HEK293 (cell line): ENCODE data around the gene TGFB1I1.

Experiments
- CTCF ChIA-PET: fragments of 350-600 bp; formaldehyde crosslinking; extraction: SDS; loops from one replicate; lab custom pipeline; 2021; ENCODE audit warnings: antibody characterized with exemption; lab: Yijun Ruan, JAX
- POLR2A ChIA-PET: fragments of 300-600 bp; formaldehyde crosslinking; extraction: SDS; loops from one replicate; lab custom pipeline; 2020; ENCODE audit warnings: antibody characterized with exemption, inconsistent platforms; lab: Yijun Ruan, JAX
- H3K27ac ChIP-seq: fragments of 200-500 bp; sonication (Bioruptor generic); 2 replicates; pipeline ENCODE4 v1.5.1; 2014; ENCODE audit warnings: low read depth, low read length, control low read depth, inconsistent platforms; ENCODE audit errors: extremely low read depth
- H3K36me3 ChIP-seq, 2 experiments: fragments of 200-500 bp in 1 of 2; sonication (Bioruptor generic) in 1 of 2; 1 replicate in 1 of 2; 2 replicates in 1 of 2; pipeline ENCODE4 v1.5.1; 2014 to 2017; ENCODE audit warnings: inconsistent platforms in 2 of 2, low read length in 2 of 2; ENCODE audit not compliant: control insufficient read depth in 2 of 2, insufficient read depth in 1 of 2
- H3K4me1 ChIP-seq: fragments of 200-500 bp; sonication (Bioruptor generic); 2 replicates; pipeline ENCODE4 v1.5.1; 2014; ENCODE audit warnings: mild to moderate bottlenecking, low read length, inconsistent platforms; ENCODE audit not compliant: control insufficient read depth, insufficient read depth
- H3K4me3 ChIP-seq: 2 replicates; pipeline ENCODE4 v1.5.1; 2011; ENCODE audit warnings: low read depth, mild to moderate bottlenecking, control low read depth, low read length, moderate library complexity
- H3K9me3 ChIP-seq: fragments of 200-500 bp; sonication (Bioruptor generic); 2 replicates; pipeline ENCODE4 v1.5.1; 2014; ENCODE audit warnings: low read depth, low read length, inconsistent platforms; ENCODE audit not compliant: control insufficient read depth, insufficient read depth
- GFI1B ChIP-seq: fragments of 450-650 bp; formaldehyde crosslinking; IDR thresholded peaks from 2 replicates; pipeline ENCODE4 v1.5.1; 2016; ENCODE audit warnings: missing biosample characterization, missing genetic modification characterization
- SCRT2 ChIP-seq: fragments of 450-650 bp; formaldehyde crosslinking; IDR thresholded peaks from 2 replicates; pipeline ENCODE4 v1.5.1; 2016; ENCODE audit warnings: missing biosample characterization, missing genetic modification characterization
- SETDB1 ChIP-seq: IDR thresholded peaks from one replicate; pipeline ENCODE4 v1.6.1; 2017; ENCODE audit warnings: mild to moderate bottlenecking, low read length, moderate library complexity, mixed read lengths; ENCODE audit not compliant: insufficient read length
- SP3 ChIP-seq: fragments of 450-650 bp; formaldehyde crosslinking; IDR thresholded peaks from 2 replicates; pipeline ENCODE4 v1.5.1; 2016; ENCODE audit warnings: missing biosample characterization, missing genetic modification characterization
- SP7 ChIP-seq: fragments of 450-650 bp; formaldehyde crosslinking; IDR thresholded peaks from 2 replicates; pipeline ENCODE4 v1.5.1; 2016; ENCODE audit warnings: missing biosample characterization, missing genetic modification characterization
- ZBTB1 ChIP-seq: fragments of 450-650 bp; formaldehyde crosslinking; IDR thresholded peaks from 2 replicates; pipeline ENCODE4 v1.5.1; 2016; ENCODE audit warnings: missing biosample characterization, missing genetic modification characterization
- ZBTB21 ChIP-seq: fragments of 450-650 bp; formaldehyde crosslinking; IDR thresholded peaks from 2 replicates; pipeline ENCODE4 v1.5.1; 2017; ENCODE audit warnings: missing biosample characterization, missing genetic modification characterization
- ZFP37 ChIP-seq: fragments of 450-650 bp; formaldehyde crosslinking; IDR thresholded peaks from 2 replicates; pipeline ENCODE4 v1.5.1; 2016; ENCODE audit warnings: missing biosample characterization, missing genetic modification characterization
- ZNF157 ChIP-seq: fragments of 450-650 bp; formaldehyde crosslinking; IDR thresholded peaks from 2 replicates; pipeline ENCODE4 v1.5.1; 2016; ENCODE audit warnings: missing biosample characterization, missing genetic modification characterization
- ZNF19 ChIP-seq: fragments of 450-650 bp; formaldehyde crosslinking; IDR thresholded peaks from 2 replicates; pipeline ENCODE4; 2016; ENCODE audit warnings: missing biosample characterization, missing genetic modification characterization, low read depth
- ZNF2 ChIP-seq: fragments of 450-650 bp; formaldehyde crosslinking; IDR thresholded peaks from 2 replicates; pipeline ENCODE4 v1.5.1; 2016; ENCODE audit warnings: missing biosample characterization, missing genetic modification characterization
- ZNF202 ChIP-seq: fragments of 450-650 bp; formaldehyde crosslinking; IDR thresholded peaks from 2 replicates; pipeline ENCODE4 v1.5.1; 2016; ENCODE audit warnings: missing biosample characterization, missing genetic modification characterization, borderline replicate concordance
- ZNF341 ChIP-seq: fragments of 450-650 bp; formaldehyde crosslinking; IDR thresholded peaks from 2 replicates; pipeline ENCODE4; 2016; ENCODE audit warnings: low read depth, missing biosample characterization, missing genetic modification characterization
- ZNF501 ChIP-seq: fragments of 450-650 bp; formaldehyde crosslinking; IDR thresholded peaks from 2 replicates; pipeline ENCODE4 v1.5.1; 2016; ENCODE audit warnings: missing biosample characterization, missing genetic modification characterization
- ZNF701 ChIP-seq: fragments of 450-650 bp; formaldehyde crosslinking; IDR thresholded peaks from 2 replicates; pipeline ENCODE4 v1.5.1; 2016; ENCODE audit warnings: missing biosample characterization, missing genetic modification characterization
- ZNF837 ChIP-seq: fragments of 450-650 bp; formaldehyde crosslinking; IDR thresholded peaks from 2 replicates; pipeline ENCODE4 v1.5.1; 2016; ENCODE audit warnings: missing biosample characterization, missing genetic modification characterization
- ZNF843 ChIP-seq: fragments of 450-650 bp; formaldehyde crosslinking; IDR thresholded peaks from 2 replicates; pipeline ENCODE4 v1.5.1; 2016; ENCODE audit warnings: missing biosample characterization, missing genetic modification characterization
- ZSCAN23 ChIP-seq: fragments of 450-650 bp; formaldehyde crosslinking; IDR thresholded peaks from 2 replicates; pipeline ENCODE4 v1.5.1; 2016; ENCODE audit warnings: missing biosample characterization, missing genetic modification characterization
- ZXDB ChIP-seq: fragments of 450-650 bp; formaldehyde crosslinking; IDR thresholded peaks from 2 replicates; pipeline ENCODE4 v1.5.1; 2016; ENCODE audit warnings: missing biosample characterization, missing genetic modification characterization
- TF ChIP-seq, protein P1 (sequence below): fragments of 450-650 bp; formaldehyde crosslinking; IDR thresholded peaks from 2 replicates; pipeline ENCODE4 v1.5.1; 2016; ENCODE audit warnings: missing biosample characterization, missing genetic modification characterization, low read depth
- TF ChIP-seq, protein P2 (sequence below): fragments of 450-650 bp; formaldehyde crosslinking; IDR thresholded peaks from 2 replicates; pipeline ENCODE4 v1.5.1; 2016; ENCODE audit warnings: missing biosample characterization, missing genetic modification characterization
- TF ChIP-seq, protein P3 (sequence below): fragments of 450-650 bp; formaldehyde crosslinking; IDR thresholded peaks from 2 replicates; pipeline ENCODE4 v1.5.1; 2016; ENCODE audit warnings: missing biosample characterization, missing genetic modification characterization
- TF ChIP-seq, protein P4 (sequence below): fragments of 450-650 bp; formaldehyde crosslinking; IDR thresholded peaks from 2 replicates; pipeline ENCODE4 v1.5.1; 2016; ENCODE audit warnings: missing biosample characterization, missing genetic modification characterization
- TF ChIP-seq, protein P5 (sequence below): fragments of 450-650 bp; formaldehyde crosslinking; IDR thresholded peaks from 2 replicates; pipeline ENCODE4 v1.5.1; 2016; ENCODE audit warnings: missing biosample characterization, missing genetic modification characterization
- TF ChIP-seq, protein P6 (sequence below): fragments of 450-650 bp; IDR thresholded peaks from 2 replicates; pipeline ENCODE4 v1.5.1; 2018; ENCODE audit warnings: missing biosample characterization, mild to moderate bottlenecking, missing genetic modification characterization

Gene TGFB1I1

DNA sequence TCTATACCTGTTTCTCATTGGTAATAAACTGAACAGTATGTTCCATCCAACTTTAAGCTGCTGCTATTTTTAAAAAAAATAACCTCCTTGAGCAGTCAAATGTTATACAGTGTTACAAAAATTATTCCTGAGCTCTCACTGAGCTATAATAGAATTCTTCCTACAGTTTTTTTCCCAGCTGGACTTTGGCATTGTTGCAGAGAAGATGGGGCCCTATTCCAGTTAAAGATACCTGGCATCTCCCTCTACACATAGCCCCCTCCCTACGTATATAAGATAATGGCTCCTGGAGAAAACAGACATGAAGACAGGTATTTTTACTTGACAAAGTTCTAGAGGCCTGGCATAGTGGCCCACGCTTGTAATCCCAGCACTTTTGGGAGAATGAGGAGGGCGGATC is 42.2 kb upstream of the TGFB1I1 start:
- POLR2A ChIA-PET, result no interaction called here
- TF ChIP-seq, protein P1, sequence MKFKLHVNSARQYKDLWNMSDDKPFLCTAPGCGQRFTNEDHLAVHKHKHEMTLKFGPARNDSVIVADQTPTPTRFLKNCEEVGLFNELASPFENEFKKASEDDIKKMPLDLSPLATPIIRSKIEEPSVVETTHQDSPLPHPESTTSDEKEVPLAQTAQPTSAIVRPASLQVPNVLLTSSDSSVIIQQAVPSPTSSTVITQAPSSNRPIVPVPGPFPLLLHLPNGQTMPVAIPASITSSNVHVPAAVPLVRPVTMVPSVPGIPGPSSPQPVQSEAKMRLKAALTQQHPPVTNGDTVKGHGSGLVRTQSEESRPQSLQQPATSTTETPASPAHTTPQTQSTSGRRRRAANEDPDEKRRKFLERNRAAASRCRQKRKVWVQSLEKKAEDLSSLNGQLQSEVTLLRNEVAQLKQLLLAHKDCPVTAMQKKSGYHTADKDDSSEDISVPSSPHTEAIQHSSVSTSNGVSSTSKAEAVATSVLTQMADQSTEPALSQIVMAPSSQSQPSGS (tag by site-specific recombination), result no peak
- TF ChIP-seq ZBTB21 (tag by site-specific recombination), result no peak
- no peak for TF ChIP-seq SP3
- no peak for TF ChIP-seq ZFP37 (tag by site-specific recombination)
- TF ChIP-seq SCRT2 (tag by site-specific recombination), result no peak
- TF ChIP-seq ZNF2, result no peak
- TF ChIP-seq ZNF19 (tag by site-specific recombination), result no peak
- no peak for TF ChIP-seq GFI1B (tag by site-specific recombination)
- TF ChIP-seq, protein P2, sequence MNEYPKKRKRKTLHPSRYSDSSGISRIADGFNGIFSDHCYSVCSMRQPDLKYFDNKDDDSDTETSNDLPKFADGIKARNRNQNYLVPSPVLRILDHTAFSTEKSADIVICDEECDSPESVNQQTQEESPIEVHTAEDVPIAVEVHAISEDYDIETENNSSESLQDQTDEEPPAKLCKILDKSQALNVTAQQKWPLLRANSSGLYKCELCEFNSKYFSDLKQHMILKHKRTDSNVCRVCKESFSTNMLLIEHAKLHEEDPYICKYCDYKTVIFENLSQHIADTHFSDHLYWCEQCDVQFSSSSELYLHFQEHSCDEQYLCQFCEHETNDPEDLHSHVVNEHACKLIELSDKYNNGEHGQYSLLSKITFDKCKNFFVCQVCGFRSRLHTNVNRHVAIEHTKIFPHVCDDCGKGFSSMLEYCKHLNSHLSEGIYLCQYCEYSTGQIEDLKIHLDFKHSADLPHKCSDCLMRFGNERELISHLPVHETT (tag by site-specific recombination), result no peak
- no peak for TF ChIP-seq ZNF501
- no peak for TF ChIP-seq ZNF843 (tag by site-specific recombination)
- TF ChIP-seq ZBTB1 (tag by site-specific recombination), result no peak
- TF ChIP-seq, protein P3, sequence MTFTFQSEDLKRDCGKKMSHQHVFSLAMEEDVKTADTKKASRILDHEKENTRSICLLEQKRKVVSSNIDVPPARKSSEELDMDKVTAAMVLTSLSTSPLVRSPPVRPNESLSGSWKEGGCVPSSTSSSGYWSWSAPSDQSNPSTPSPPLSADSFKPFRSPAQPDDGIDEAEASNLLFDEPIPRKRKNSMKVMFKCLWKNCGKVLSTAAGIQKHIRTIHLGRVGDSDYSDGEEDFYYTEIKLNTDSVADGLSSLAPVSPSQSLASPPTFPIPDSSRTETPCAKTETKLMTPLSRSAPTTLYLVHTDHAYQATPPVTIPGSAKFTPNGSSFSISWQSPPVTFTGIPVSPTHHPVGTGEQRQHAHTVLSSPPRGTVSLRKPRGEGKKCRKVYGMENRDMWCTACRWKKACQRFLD (tag by site-specific recombination), result no peak
- TF ChIP-seq ZNF701 (tag by site-specific recombination), result no peak
- no peak for TF ChIP-seq ZNF157 (tag by site-specific recombination)
- no peak for TF ChIP-seq SP7 (tag by site-specific recombination)
- TF ChIP-seq, all 188 proteins: peak for 0
- Histone ChIP-seq H3K4me3 (no peak overlapping the region), H3K4me1 (no peaks in the 10 kb centered on the region), H3K9me3 (no peaks in the 10 kb centered on the region), H3K27ac (no peak overlapping the region), H3K36me3 (no peaks in the 10 kb centered on the region)
- CTCF ChIA-PET, result interaction anchor here (1.1 kb wide), 1 partner anchor 13 kb away, joined by 6 read pairs; the partner anchor contains the start of gene ZNF843

DNA sequence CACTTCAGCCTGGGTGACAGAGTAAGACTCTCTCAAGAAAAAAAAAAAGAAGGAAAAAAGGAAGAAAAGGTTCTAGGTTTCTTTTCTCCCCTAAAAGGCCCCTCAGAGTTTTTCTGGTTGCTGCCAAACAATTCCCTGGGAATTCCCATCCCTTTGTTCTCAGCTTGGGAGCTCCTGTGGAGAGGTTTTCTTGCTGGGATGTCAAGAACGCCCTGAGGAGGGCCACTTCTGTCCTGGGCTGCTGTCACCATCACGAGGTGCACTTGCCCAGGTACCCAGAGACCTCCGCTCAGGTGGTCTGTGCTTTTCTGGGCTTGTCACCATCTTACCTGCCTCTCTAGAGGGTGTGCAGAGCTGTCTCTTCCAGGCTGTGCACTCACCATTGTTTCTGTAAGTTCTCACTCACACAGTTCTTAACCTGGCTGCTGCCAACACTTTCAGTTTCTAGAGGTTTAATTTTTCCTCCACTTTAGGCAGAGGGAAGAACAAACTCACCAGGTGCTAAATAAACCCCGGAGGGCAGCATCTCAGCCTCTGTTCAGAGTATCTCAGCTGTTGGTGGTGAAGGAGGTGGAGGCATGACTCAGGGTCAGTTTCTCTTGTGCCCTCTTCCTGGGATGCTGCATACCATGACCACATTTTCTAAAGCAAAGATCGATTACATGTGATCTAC is 41.4 kb upstream of the TGFB1I1 start:
- no peaks in the 10 kb centered on the region for H3K9me3 ChIP-seq
- H3K36me3 ChIP-seq, result no peaks in the 10 kb centered on the region
- ChIA-PET POLR2A (no interaction called here), CTCF (interaction anchor here (0.6 to 1.1 kb wide), 4 partner anchors 12 to 96 kb away, joined by 3 to 9 read pairs (median 6); partner anchors contain the start of gene ZNF843)
- H3K4me1 ChIP-seq, result no peaks in the 10 kb centered on the region
- H3K4me3 ChIP-seq, result no peak overlapping the region
- H3K27ac ChIP-seq, result no peak overlapping the region
- TF ChIP-seq ZNF837 (tag by site-specific recombination) (no peak), SP7 (tag by site-specific recombination) (no peak), ZXDB (no peak), ZNF202 (tag by site-specific recombination) (no peak), GFI1B (tag by site-specific recombination) (no peak), SETDB1 (no peak), ZSCAN23 (tag by site-specific recombination) (no peak), ZNF341 (tag by site-specific recombination) (no peak), ZNF157 (tag by site-specific recombination) (no peak)
- TF ChIP-seq, protein P4, sequence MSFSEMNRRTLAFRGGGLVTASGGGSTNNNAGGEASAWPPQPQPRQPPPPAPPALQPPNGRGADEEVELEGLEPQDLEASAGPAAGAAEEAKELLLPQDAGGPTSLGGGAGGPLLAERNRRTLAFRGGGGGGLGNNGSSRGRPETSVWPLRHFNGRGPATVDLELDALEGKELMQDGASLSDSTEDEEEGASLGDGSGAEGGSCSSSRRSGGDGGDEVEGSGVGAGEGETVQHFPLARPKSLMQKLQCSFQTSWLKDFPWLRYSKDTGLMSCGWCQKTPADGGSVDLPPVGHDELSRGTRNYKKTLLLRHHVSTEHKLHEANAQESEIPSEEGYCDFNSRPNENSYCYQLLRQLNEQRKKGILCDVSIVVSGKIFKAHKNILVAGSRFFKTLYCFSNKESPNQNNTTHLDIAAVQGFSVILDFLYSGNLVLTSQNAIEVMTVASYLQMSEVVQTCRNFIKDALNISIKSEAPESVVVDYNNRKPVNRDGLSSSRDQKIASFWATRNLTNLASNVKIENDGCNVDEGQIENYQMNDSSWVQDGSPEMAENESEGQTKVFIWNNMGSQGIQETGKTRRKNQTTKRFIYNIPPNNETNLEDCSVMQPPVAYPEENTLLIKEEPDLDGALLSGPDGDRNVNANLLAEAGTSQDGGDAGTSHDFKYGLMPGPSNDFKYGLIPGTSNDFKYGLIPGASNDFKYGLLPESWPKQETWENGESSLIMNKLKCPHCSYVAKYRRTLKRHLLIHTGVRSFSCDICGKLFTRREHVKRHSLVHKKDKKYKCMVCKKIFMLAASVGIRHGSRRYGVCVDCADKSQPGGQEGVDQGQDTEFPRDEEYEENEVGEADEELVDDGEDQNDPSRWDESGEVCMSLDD (tag by site-specific recombination), result no peak
- TF ChIP-seq, protein P5, sequence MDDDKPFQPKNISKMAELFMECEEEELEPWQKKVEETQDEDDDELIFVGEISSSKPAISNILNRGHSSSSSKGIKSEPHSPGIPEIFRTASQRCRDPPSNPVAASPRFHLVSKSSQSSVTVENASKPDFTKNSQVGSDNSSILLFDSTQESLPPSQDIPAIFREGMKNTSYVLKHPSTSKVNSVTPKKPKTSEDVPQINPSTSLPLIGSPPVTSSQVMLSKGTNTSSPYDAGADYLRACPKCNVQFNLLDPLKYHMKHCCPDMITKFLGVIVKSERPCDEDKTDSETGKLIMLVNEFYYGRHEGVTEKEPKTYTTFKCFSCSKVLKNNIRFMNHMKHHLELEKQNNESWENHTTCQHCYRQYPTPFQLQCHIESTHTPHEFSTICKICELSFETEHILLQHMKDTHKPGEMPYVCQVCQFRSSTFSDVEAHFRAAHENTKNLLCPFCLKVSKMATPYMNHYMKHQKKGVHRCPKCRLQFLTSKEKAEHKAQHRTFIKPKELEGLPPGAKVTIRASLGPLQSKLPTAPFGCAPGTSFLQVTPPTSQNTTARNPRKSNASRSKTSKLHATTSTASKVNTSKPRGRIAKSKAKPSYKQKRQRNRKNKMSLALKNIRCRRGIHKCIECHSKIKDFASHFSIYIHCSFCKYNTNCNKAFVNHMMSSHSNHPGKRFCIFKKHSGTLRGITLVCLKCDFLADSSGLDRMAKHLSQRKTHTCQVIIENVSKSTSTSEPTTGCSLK (tag by site-specific recombination), result no peak
- TF ChIP-seq, protein P6, sequence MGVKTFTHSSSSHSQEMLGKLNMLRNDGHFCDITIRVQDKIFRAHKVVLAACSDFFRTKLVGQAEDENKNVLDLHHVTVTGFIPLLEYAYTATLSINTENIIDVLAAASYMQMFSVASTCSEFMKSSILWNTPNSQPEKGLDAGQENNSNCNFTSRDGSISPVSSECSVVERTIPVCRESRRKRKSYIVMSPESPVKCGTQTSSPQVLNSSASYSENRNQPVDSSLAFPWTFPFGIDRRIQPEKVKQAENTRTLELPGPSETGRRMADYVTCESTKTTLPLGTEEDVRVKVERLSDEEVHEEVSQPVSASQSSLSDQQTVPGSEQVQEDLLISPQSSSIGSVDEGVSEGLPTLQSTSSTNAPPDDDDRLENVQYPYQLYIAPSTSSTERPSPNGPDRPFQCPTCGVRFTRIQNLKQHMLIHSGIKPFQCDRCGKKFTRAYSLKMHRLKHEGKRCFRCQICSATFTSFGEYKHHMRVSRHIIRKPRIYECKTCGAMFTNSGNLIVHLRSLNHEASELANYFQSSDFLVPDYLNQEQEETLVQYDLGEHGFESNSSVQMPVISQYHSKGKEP (tag by site-specific recombination), result no peak
